NCI-H2029 treated with DMSO at 0.1 percent for 48 hours (cell line): Measurements from ENCODE around the gene CTAGE6.
"Not testable (repeated sequence)": the region's sequence is repeated elsewhere in the genome, so short reads cannot be mapped to it uniquely, and the experiment has no call there.

Source experiments
- DNase-seq: peaks from one replicate; lab custom pipeline; 2025; lab: John Stamatoyannopoulos, UW

Gene CTAGE6, protein sequence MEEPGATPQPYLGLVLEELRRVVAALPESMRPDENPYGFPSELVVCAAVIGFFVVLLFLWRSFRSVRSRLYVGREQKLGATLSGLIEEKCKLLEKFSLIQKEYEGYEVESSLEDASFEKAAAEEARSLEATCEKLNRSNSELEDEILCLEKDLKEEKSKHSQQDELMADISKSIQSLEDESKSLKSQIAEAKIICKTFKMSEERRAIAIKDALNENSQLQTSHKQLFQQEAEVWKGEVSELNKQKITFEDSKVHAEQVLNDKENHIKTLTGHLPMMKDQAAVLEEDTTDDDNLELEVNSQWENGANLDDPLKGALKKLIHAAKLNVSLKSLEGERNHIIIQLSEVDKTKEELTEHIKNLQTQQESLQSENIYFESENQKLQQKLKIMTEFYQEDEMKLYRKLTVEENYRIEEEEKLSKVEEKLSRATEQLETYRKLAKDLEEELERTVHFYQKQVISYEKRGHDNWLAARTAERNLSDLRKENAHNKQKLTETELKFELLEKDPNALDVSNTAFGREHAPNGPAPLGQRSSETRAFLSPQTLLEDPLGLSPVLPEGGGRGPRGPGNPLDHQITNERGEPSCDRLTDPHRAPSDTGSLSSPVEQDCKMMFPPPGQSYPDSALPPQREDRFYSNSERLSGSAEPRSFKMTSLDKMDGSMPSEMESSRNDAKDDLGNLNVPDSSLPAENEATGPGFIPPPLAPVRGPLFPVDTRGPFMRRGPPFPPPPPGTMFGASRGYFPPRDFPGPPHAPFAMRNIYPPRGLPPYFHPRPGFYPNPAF

DNA sequence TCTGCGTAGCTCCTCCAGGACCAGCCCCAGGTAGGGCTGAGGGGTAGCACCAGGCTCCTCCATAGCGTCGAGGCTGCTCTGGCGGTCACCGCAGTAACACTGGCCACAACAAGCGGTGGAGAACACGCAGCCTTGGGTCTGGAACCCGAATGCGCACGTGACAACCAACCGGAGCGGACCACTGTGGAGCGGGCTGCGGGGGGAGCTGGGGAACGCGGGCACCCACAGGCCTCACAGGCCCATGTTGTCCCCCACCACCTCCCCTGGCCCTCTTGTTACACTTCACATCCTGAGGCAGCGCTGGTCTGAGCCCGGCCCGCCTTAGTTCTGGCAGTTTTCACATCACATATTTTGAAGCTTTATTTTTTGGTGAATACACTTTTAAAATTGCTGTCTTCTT lies at the start of gene CTAGE6:
CTAGE6 (minus strand) TSS at position 101 of the 400 bp plus-strand sequence; CDS start at position 63, 38 bp downstream.
- not testable (repeated sequence) for DNase-seq

DNA sequence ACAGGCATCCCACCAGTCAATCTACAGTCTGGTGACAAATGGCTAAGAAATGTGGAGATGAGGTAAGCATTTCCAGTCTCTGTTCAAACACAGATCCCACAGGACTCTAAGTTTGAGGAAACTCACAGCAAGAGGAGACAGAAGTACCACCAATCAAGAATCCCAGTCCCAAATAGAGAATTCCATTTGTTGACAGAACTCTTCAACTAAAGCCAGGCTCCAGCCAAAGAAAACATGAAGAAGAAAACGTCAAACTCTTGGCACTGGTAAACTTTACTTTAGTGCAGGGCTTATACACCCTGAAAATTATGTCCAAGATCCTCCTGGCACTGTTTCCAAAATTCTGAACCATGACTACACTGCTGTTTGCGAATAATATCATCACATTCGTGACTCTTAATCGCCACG lies 49.2 kb upstream of the CTAGE6 start:
- not testable (repeated sequence) for DNase-seq

DNA sequence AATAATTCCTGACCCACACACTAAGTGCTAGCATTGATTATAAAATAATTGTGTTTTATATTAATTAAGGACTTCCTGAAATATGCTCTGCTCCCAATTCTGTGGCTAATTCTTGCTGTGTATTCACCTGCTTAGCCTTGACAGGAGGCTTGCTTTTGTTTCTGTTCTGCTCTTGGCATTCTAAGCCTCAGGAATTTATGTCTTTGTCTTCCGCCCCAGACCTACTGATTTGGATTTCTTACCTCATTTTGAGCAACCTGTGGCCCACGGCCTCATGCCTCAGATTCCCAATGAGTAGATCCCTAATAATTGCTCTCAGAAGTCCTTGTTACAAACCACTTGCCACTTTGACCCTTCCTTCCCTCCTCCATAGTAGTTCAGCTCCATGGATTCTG lies 40.4 kb upstream of the CTAGE6 start:
- not testable (repeated sequence) for DNase-seq

DNA sequence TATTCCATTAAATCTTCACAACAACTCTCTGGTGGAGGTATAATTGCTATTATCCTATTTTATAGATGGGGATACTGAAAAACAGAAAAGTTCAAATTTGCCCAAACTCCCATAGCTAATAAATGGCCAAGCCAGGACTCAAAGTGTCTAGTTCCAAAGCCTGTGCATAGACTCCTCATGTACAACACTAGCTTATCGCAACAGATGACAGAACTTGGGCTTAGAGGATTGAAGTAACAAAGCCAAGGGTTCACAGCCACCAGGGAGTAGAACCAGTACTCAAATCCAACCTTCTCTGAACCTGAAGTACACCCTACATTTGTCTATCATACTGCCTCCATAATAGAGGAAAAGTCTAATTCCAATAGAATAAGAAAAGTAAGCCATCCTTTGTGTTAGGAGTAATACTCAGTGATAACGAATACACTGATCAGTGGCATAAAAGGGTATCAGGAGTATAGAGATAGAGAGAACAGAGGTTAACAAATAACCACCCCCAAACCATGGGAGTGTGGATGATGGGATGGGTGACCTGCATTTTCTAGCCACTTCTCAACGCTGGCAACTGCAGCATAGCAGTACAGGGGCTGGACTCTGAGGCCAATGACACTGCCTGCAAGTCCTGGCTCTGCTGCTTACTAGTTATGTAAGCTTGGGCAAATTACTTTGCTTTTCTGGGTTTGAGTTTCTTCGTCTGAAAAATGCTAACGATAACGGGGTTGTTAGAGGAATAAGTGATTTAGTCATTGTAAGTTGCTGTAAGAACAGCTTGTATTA lies 39.8 kb upstream of the CTAGE6 start:
- DNase-seq, result not testable (repeated sequence)

DNA sequence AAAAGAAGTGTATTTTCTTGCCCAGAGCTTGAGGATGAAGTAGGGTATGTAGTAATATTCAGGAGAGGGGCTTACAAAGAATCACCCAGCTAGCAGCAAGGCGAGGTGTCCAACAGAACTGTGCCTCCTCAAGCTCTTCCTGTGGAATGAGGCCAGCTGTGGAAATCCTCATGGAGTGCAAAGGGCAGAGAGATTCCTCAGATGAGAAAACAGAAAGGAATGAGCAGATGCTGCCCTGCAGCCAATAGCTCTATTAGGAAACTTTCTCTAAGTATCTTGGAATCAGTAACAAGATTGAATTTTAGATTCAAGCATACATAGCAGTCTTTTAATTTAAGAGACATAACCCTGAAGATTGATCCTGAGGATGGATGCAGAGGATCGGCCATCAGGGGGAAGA lies 38.2 kb upstream of the CTAGE6 start:
- DNase-seq, result not testable (repeated sequence)

DNA sequence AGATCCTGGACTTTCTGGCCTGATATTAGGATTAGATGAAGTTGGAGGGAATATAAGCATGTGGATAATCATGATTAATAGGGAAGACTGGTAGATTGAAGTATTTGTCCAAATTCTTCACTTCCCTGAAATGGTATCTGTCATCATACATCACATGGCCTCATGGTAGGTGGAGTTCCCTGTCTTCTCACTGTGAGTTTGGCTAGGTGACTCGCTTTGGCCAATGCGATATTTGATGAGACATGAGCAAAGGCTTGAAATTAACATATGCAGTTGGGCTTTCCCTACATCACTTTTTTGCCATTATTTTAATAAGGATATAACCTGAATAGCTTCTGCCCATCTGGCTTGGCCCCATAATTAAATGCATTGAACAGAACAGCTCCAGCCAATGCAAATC lies 35.1 kb upstream of the CTAGE6 start:
- DNase-seq, result not testable (repeated sequence)

DNA sequence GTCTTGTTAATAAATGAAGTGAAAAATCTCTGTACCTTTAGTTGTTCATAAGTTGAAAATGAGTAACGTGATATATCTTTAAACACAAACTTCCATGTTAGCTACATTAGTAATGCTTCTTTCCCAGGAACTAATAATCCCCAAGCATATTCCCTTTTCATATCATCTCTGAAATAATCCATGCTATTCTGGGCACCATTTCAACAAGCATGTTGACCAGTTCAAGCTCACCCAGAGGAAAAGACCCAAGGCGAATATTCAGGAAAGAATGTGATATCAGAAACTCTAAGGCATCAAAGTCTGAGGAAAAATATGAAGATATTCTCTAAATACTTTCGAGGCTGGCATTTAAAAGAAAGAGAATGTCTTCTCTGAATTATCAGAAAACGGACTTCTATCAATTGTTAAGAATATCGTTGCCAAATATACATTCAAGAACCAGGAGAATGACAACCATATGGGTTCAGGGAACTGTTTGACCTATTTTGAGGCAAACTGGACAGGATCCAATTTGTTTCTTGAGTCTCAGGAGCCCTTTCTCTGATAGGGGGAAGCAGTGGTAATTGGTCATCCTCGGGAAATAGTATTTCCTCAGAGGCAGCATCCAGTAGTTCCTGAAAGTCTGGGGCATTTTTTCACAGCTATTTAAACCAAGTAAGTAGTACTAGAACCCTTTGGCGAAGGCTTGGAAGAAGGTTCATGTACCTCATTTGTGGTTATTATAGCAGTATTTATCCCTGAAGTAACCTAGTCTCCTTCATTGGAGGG lies 28.1 kb upstream of the CTAGE6 start:
- DNase-seq, result not testable (repeated sequence)

DNA sequence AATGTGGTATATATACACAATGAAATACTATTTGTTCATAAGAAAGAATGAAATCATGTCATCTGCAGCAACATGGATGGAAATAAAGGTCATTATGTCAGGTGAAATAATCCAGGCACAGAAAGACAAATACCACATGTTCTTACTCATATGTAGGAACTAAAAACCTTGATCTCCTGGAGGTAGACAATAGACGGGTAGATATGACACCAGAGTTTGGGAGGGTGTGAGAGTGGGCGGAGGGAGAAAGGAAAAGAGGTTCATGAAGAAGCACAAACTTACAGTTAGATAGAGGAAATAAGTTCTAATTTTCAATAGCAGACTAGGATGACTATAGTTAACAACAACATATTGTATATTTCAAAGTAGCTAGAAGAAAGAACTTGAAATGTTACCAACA lies 22.1 kb upstream of the CTAGE6 start:
- DNase-seq, result not testable (repeated sequence)

DNA sequence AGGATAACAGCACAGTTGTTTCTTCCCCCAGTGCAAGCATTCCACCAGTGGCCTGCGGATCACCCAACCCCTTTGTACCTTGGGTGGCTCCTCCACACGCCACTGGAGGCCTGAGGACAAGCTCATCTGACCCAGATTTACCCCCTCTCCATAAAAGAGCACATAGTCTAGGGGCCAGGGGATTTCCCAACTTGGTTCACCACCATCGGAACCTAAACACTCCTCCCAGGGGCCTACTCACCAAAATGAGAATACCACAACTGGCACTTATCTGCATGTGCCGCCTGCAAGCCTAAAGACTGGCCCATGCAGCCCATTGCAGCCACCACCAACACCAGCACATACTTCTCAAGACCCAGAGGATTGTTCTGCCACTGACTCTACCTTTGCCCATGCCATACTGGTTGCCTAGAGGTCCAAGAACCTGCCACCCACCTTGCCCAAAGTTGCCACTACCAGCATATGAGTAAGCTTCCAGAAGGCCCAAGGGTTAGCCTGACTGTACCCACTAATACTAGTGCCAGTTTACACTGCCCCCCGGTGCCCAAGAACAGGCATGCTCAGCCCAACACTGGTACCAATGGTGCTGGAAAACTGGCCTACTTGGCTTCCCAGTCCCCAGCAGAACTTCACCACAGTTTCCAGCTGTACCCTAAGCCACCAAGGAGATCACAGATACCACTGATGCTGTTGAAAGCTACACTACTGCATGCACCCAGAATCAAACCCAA lies 15.4 kb upstream of the CTAGE6 start:
- DNase-seq, result not testable (repeated sequence)

DNA sequence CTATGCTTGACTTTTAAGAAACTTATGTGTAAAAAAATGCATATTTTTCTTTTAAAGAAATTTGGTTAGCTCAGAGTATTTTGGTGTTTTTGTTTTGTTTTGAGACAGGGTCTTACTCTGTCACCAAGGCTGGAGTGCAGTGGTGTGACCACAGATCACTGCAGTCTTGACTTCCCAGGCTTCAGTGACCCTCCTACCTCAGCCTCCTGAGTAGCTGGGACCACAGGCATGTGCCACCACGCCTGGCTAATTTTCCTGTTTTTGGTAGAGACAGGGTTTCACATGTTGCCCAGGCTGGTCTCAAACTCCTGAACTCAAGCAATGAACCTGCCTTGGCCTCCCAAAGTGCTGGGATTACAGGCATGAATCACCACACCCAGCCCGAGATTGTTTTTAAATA lies 10.0 kb upstream of the CTAGE6 start:
- not testable (repeated sequence) for DNase-seq

DNA sequence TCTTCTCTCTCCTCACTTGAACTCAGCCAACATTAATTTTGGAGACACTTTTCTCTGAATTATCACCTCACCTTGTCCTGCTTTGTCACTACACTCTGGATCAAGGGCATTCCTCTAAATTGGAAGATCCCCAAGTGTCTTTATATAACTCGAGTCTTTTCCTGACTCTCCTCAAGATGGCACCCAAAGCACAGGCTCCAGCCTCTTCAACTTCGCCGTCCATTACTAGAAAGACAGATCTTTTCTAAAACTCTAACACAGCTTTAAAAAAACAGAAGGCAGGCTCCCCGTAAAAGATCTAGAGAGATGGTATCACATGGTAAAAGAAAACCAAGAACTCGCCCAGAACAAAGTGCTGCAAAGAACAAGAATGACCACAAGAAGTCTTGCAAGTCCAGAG lies 8.2 kb upstream of the CTAGE6 start:
- DNase-seq, result not testable (repeated sequence)

DNA sequence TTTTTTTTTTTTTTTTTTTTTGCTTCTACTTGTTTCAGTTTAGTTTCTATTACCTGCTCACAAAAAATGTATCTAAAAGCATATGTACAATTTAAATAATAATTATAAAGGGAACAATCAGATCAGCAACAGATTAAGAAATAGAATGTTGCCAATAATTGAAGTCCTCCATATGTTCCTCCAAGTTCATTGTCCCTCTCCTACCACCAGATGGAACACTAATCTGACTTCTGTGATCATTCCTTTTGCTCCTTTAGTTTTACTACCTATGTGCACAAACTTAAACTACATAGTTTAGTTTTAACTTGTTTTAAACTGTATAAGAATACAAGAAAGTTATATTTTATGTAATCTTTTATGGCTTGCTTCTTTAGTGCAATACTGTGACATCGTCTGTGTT lies 5.6 kb upstream of the CTAGE6 start:
- not testable (repeated sequence) for DNase-seq

DNA sequence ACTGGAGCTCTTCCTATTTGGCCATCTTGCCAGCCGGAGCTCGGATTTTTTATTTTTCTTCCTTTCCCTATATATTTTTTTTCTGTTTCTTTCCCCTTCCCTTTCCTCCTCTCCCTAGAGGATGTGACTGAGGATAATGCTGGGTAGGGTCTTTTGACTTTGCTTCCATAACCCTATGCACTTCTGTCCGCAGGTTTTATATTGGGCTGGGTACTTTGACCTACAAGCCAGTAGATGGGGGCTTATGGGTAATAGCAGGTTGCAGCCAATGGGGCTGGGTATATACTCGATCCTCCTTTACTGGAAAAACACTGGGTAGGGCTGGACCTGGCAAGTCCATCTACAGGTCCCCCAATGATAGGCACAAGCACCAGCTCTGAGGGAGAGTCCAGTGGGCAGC lies 12.2 kb downstream of the CTAGE6 start:
- not testable (repeated sequence) for DNase-seq

DNA sequence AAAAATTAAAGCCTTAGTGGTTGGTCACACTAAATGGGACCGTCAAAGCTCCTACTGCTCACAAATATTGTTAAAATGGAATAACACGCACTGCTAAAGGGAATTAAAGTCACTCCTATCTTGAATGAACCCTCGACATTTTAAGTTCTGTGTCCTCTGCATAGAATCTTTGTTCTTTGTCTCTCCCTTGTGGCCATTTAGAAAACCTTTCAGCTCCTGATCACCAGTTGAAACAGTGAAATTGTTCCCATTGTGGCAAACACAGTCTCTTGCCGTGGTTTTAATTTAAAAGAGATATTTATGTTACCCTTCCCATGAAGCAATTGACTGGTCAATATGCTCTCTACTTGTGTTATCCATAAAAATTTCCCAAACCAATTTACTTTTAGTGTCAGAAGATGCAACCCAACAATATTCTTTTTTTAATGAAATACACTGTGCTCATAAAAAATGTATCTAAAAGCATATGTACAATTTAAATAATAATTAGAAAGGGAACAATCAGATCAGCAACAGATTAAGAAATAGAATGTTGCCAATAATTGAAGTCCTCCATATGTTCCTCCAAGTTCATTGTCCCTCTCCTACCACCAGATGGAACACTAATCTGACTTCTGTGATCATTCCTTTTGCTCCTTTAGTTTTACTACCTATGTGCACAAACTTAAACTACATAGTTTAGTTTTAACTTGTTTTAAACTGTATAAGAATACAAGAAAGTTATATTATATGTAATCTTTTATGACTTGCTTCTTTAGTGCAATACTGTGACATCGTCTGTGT lies 20.3 kb downstream of the CTAGE6 start:
- not testable (repeated sequence) for DNase-seq

DNA sequence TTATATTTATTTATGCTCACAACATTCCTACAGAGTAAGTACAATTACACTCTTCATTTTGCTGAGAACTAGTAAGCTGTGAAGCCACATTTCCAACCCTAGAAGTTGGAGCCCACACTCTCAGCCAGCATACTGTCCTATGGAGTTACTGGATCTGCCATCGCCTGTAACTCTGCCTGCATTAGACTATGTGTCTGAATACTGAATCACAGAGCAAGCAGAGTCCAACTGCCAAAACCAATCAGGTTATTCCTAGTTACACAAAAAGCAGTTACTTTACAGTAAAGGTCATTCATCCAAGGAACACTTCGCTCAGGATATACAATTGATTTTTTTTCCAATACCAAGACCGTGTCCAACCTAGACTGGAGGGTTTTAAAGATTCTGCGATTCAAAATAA lies 21.5 kb downstream of the CTAGE6 start:
- DNase-seq, result no peak

DNA sequence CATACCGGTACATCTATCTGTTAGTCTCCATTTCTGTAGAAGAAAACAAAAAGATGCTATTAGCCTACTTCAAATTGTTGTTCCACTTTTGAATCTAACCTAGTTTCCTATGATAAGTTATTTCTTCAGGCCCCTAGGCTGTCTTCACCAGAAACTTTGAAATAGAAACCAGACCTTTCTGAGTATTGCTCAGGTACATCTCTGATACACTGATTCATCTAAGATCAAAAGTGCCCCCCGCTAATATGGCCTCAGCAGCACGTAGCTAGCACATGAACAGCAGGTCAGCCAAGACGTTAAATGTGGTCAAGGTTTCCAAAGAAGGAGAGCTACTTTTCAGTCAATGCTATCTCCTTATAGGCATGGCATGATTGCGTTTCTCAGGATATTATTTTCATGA lies 23.6 kb downstream of the CTAGE6 start:
- no peak for DNase-seq

DNA sequence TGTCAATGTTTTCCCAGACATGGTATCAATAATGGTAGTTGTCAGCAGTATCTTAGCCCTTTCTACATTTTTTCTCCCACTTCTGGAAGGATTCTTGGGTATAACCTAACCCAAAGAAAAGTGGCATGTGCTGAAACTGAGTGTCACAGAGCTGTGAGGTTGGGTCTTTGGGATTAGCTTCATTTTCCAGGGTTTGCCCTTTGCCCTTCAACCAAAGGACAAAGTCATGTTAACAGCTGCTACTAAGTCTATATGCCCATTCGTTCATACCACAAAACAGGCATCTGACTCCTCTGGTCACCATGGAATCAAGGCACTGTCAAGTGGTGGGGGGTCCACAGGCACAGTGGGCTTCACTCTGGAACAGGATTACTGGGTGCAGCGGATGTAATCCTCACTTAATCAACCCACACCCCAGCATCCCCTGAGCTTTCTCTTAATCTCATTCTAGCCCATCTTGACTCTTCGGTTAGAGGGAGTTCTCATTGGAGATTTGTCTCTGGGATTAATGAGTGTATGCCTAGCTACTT lies 29.1 kb downstream of the CTAGE6 start:
- DNase-seq, result no peak

DNA sequence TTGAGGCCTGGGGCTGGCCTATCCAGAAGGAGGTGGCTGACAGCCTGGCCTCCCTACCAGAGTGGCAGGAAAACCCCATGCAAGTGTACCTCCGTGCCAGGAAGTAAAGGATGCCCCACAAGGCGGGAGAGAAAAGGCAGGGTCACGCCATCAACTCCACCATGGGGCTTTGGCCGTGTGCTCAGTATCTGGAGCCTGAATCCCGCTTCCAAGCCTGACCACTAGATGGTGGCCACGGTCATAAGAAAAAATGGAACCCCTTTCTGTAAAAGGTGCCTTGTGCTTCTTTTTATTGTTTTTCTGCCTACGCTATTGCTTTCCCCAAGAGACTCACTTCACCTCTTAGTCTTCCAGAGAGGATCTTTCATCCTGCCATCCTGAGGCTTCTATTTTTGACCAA lies 29.9 kb downstream of the CTAGE6 start:
- not testable (repeated sequence) for DNase-seq

DNA sequence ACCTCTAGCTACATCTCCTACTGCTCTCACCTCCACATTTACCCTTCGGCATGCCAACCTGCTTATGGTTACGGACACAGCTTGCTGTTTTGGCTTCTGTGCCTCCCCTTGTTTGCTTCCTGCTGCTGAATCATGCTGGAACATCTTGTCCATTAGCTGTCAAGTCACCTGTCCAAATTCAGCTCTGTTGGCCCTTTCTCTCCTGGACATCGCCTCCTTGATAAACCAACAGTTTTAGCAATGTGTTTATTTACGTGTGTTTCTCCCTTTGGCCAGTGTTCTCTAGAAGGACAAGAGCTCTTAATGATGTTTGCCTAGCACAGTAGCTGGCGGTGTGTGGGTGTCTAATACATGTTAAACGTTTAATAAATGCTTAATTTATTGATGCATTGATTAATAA lies 31.4 kb downstream of the CTAGE6 start:
- DNase-seq, result not testable (repeated sequence)

DNA sequence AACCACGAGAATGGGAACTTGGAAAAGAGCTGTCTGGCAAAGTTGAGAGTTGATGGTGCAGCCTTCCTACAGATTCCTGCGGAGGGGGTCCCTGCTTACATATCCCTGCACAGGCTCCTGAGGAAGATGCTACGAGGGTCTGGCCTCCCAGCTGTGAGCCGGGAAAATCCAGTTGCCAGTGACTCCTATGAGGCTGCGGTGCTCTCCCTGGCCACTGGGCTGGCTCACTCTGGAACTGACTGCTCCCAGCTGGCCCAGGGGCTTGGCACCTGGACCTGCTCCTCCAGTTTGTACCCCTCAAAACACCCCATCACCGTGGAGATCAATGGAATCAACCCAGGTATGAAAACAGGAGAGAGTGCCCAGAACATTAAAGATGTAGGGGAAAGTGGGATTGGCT lies 37.2 kb downstream of the CTAGE6 start:
- DNase-seq, result not testable (repeated sequence)
